GM12872 (cell line): ENCODE data around the gene CCDC188.

Experiments
- CTCF ChIP-seq: IDR thresholded peaks from 3 replicates; pipeline ENCODE4 v1.5.1; 2011; ENCODE audit warnings: low read depth, mild to moderate bottlenecking, low read length, moderate library complexity; ENCODE audit not compliant: insufficient read depth

The CCDC188 gene

GRCh38 chr22:20173246-20173645, 22.4 kb upstream of the CCDC188 start:
- no peak for TF ChIP-seq CTCF

DNA sequence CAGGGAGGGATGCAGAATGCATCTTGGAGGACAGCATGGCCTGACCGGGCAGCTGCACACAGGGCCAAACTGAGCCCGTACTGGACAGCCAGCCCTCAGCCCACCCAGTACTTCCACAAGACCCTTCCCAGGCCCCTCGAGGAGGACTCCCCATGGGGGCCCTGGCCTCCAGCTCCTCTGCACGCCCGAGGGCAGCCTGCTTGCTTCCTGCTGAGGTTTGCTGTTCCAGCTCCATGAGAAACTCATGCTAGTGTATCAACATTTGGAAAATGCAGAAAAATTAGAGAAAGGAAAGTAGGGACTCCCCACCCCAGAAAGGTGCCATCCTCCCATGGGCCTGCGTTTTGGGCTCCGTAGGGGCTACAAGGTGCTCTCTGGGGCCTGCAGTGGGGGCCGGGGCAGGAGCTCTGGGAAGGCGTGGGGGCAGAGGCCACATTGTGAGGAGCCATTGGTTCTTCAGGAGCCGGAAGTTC, 21.3 kb upstream of the CCDC188 start:
- TF ChIP-seq CTCF = no peak

DNA sequence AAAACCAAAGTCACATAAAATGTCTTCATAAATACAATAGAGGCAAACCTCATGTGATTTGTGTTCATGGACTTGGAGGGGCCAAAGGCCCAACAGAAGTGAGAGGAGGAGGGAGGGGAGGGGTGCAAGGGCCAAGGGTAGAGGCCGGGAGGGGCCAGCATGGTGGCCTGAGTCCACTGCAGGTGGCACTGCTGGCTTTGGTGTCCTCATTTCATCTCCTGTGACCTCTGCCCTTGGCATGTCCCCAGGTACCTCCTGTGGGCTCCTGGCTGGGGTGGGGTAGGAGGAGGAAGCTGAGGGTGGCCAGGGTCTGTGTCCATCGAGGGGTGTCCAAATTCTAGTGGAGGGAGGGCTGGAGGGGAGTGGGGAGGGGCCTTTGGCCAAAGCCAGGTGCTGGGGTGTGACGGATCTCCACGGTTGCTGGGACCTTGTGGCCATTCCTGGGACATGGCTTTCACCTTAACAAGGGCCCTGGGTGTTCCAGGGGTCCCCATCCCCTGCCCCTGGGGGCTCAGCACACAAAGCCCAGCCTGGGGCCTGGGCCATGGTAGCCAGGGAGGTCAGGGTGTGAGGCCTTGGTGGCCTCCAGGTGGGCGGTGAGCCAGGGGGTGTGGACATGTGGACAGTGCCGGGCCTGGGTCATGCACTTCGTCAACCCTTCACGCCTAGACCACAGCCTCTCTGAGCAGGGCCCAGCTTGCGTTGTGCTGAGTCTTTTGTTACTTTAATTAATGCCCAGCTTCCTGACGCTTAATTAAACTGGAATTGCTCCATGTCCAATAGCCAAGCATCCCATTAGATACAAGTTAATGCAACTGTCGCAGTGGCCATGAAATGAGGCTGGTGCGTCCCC, 20.7 kb upstream of the CCDC188 start:
- TF ChIP-seq CTCF = no peak

DNA sequence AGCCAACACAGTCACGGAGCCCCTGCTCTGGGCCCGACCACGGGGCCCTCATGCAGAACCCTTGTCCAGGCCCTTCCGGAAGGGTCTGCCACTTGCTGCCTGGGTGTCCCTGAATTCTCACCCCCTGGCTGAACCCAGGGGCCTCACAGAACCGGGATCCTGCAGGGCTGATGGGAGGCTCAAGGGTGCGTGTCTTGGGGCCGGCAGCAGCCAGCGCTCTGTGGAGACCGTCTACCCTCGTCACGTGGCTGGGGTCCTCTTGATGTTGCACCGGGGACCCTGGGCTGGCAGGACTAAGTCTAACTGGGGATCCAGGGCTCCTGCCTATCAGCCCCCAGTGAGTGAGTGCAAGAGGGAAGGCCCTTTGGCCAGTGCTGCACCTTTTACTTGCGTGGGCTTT, 19.3 kb upstream of the CCDC188 start:
- no peak for TF ChIP-seq CTCF

- no peak for TF ChIP-seq CTCF
These were observed 18.5 kb upstream of the CCDC188 start for GRCh38 chr22:20169253-20169822.

DNA sequence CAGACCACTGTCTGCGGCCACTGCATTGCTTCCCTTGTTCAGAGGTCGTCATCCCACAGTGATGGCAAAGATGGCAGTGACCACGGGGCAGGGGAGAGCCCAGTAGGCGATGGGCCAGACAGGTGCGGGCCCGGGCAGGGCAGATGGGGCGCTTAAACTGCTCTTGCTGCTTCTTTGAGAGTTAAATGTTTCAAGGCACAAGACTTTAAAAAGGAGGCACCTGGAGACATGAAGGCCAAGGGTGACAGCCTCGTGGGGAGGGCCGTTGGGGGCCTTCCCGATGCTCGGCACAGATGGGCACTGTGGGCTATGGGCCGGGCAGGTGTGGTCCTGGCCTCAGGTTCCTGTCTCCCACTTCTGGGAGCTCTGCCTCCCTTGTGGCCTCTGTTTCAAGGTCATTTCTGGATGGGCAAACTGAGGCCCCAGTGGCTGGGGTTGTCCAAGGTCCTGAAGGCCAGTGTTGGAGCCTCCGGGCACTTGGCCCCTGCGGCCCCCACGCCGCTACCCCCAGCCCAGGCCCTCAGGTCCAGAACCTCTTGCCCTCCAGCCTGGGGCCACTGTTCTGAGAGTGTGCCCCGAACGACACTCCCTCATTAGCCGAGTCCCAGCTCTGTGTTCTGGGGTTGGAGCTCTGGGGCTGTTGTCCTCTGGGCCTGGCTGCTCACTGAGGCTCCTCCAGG, 16.9 kb upstream of the CCDC188 start:
- TF ChIP-seq CTCF = no peak

DNA sequence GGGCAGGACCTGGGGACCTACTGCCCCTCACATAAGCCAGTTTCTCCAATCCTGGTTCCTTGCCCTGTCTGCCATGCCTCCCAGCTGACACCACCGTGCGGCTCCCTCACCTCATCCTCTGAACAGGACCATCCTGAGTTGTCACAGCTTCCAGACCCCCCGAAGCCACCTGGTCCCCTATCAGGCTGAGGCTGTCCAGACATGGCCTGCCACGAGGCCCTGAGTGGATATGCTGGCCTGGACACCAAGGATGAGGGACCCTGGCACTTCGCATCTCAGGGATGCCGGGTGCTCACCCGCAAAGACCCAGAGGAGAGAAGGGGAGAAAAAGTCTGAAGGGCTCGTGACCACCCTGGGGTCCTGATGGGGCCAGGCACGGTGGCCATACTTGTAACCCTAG, 15.8 kb upstream of the CCDC188 start:
- TF ChIP-seq CTCF = no peak
